ENCODE results near the gene INSIG1. TPM values are rescaled to one million over a fixed set of nuclear protein-coding genes. Genes with fewer than 3 reads are reported as not detected.

The INSIG1 gene
- total RNA-seq, 1 donor from 2014 or later = 109 TPM

- DNase-seq = no peak
These were observed 31.5 kb downstream of the INSIG1 start for GRCh38 chr7:155329225-155329624.

DNA sequence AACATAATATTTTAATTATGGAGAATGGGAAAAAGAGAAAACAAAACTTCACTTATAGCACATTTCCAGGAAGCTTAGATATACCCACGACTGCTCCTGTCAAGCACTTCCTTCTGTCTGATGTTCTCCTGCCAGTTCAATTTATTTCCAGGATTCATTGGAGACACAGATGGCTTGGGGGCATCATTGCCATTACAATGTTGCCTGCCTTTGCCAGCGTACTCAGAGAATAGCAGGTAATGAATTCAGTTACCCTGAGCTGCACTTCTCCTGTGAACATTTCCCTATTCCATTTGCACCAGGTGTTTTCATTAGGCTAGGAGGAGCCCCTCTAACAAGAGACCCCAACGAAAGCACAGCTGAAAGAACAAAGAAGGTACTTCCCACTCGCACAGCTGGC lies 33.7 kb downstream of the INSIG1 start:
- no peak for DNase-seq

DNA sequence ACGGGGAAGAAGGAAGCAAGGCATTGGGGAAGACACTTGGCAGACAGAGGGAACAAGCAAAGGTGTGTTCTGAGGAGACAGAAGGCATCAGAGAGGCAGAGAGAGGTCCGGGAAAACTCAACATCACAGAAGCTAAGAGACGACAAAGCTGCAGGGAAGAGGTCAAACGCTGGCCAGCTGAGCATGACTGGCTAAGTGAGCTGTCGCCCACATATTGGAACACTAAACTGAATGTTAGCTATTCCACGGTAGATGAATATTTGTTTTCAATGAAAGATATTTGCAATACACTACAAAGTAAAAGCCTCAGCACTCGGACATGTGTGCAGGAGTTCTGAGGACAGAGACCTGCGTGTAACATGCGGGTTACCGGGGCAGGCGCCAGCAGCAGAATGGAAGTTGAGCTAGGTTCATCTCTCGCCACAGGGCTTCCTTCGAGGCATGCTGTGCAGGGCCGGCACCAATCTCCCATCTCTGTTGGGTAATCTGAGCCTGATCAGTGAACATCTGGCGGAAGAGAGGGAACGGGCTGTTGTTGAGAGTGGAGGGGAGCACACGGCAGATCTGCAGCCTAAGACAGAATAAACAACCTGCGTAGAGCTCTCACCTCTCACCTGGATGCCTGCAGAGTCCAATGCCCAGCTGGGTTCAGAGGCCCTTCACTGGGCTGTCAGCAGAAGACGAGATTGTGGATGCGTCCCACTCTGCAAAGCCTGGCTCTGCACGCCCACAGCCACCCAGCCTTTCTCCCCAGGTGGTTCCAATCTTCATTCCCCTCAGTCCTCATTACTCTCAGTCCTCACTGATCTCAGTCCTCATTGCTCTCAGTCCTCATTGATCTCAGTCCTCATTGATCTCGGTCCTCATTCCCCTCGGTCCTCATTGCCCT lies 35.9 kb downstream of the INSIG1 start:
- DNase-seq = no peak

DNA sequence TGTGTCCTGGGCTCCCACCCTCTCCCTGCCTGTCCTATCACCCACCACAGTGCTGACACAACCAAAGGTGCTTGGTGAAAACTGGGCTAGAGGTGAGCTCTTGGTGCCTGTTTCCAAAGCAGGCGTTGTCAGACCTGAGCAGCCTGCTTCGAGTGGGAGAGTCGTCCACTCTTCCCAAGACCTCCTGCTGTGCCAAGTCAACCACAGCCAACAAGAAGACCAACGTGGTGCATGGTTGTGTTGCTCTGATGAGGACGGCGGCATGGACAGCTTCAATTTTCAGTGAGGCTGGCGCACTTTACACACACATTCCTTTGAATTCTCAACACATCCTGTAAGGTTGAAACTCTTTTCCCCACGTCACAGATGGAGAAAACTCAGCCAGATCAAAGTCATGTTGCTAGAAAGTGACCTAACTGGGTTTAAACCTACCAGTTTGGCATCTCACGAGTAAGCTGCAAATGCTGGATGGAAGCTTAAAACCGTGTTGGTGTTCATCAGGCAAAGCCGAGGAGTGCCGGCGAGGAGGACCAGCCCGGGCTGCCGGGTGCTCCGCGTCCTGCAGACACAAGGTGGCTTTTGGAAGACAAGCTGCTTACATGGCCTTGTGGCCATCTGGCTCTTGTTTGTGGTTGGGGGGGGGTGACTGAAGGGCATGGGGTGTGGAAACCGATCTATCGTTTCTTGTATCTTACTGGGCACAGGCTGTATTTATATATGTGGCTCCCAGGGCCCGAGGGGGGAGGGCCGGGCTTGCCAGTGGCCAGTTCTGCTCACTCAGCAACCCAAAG lies 39.3 kb downstream of the INSIG1 start:
- no peak for DNase-seq

DNA sequence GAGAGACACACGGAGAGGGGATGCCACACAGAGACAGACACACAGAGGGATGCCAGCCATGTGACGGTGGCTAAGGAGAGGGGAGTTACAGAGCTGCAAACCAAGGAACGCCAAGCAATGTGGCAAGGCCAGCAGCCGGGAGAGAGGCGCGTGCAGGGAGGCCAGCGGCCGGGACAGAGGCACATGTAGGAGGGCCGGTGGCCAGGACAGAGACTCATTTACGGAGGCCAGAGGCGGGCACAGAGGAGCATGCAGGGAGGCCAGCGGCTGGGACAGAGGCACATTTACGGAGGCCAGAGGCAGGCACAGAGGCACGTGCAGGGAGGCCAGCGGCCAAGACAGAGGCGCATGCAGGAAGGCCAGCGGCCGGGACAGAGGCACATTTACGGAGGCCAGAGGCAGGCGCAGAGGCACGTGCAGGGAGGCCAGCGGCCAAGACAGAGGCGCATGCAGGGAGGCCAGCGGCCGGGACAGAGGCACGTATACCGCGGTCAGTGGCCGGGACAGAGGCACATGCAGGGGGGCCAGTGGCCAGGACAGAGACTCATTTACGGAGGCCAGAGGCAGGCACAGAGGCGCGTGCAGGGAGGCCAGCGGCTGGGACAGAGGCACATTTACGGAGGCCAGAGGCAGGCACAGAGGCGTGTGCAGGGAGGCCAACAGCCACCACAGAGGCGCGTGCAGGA lies 40.4 kb downstream of the INSIG1 start:
- DNase-seq = no peak

DNA sequence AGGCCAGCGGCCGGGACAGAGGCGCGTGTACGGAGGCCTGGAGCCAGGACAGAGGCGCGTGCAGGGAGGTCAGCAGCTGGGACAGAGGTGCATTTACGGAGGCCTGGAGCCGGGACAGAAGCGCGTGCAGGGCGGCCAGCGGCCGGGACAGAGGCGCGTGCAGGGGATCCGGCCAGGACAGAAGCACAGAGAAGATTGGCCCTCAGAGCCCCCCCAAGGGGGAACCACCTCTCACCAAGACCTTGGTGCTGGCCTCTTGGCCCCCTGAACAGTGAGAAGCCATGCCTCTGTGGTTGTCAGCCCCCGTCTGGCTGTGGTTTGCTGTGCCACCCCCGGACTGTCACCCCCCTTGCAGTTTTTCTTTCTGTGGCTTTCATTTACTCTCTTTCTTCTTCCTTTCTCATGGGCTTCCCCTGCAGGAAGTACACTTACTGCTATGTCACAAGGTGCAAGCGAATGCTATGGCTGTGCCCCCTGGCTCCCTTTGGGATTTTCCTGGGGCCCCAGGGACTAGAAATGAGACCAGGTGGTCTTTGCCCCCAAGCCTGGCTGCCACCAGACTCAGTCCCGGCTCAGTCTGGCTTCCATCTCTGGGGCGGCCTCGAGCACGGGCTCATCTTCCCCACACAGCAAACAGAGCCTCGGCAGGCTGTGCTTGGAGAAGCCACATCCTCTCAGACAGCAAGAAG lies 41.1 kb downstream of the INSIG1 start:
- no peak for DNase-seq

DNA sequence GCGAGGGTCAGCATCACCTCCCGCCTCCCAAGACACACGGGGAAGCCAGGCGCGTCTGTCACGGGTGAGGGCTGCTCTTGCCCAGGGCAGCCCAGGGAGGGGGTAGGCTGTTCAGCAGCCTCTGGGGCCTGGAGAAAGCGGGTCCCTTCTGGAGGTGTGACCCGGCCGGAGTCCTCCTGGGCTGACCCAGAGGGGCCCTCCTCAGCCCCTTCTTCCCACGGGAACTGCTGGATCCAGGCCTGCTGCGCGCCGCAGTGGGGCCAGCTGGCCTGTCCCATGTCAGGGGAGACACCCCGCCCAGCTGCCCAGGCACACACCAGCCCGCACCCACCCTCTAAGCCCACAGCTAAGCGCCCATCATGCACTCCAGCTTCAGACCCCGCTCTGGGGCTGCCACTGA lies 41.8 kb downstream of the INSIG1 start:
- no peak for DNase-seq

DNA sequence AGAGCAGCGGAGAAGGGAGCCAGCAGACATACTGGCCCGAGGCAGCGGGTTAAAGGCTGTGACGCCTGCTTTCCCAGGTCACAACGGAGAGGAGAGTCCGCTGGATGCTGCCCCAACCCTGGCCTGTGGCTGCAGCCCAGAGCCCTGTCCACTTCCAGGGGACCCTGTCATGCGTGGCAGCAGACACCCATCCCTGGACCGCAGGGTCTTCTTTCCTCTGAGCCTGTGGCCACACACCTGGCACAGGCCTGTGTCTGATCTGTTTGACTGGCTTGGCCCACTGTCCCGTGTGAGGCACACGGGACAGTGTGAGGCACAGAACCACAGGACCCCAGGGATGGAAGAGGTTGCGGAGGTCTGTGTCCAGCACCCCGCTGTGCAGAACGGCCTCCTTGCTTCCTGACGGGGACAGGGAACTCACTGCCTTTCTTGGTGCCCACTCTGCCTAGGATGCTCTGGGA lies 42.4 kb downstream of the INSIG1 start:
- no peak for DNase-seq

GRCh38 chr7:155340721-155341120 lies 43.0 kb downstream of the INSIG1 start:
- DNase-seq = no peak

DNA sequence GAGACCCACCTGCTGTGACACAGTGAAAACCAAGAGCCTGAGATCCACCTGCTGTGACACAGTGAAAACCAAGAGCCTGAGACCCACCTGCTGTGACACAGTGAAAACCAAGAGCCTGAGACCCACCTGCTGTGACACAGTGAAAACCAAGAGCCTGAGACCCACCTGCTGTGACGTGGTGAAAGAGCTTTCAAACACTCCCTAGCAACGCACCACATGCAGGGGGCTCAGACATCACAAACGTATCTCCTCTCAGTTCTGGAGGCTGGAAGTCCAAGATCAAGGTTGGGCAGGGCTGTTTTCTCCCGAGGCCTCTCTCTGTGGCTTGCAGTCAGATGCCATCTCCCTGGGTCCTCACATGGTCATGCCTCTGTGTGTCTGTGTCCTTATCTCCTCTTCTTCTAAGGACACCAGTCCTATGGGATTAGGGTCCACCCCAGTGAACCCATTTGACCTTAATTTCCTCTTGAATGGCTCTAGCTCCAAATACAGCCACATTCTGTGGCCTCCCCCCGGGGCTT lies 43.8 kb downstream of the INSIG1 start:
- no peak for DNase-seq

DNA sequence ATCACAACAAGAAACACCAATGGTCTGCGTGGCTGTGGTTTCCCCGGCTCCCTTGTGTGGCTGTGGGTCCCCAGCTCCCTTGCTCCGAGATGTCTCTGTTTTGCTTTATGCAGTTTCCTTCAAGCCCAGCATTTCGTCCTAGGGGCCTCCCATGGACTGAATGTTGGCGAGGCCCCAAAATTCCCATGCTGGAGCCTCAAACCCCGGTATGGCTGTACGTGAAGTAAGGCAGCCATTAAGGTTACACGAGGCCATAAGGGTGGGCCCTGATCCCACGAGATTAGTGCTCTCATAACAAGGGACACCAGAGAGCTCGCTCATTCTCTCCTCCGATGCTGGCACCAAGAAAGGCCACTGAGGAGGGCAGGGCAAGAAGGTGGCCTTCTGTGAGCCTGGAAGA lies 44.6 kb downstream of the INSIG1 start:
- no peak for DNase-seq

DNA sequence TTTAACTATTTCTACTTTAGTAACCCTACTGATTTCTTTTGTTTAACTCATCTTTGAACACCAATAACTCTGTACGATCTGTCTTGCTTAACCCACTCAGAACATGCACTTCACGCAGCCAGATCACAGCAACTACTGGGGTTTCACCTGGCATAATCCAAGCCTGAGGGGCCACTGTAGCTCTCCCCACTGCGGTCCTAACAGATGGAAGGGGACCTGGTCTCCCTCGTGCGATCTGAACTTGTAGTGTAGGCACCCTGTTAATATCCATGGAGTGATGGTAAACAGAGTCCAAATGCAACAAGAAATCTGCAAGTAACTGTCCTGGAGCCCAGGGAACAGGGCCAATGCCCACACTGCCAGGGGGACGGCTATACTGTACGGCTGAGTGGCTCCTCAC lies 45.5 kb downstream of the INSIG1 start:
- no peak for DNase-seq

GRCh38 chr7:155343661-155344121 lies 46.0 kb downstream of the INSIG1 start:
- DNase-seq = no peak

DNA sequence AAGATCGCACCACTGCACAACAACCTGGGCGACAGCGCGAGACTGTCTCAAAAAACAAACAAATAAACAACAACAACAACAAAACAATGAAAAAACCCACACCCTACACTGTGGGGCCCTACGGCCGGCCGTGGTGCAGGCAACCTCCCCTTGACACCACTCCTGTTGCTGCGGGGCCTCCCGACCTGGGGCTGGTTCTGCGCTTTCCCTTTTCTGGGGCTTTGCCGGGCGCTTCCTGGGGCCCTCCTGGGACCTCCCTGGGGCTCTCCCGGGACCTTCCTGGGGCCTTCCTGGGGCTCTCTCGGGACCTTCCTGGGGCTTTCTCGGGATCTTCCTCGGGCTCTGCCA lies 46.6 kb downstream of the INSIG1 start:
- no peak for DNase-seq

- DNase-seq = peak; percentile 70
These were observed 47.1 kb downstream of the INSIG1 start for GRCh38 chr7:155344618-155345433.

GRCh38 chr7:155345490-155345889 lies 47.8 kb downstream of the INSIG1 start:
- DNase-seq = no peak

DNA sequence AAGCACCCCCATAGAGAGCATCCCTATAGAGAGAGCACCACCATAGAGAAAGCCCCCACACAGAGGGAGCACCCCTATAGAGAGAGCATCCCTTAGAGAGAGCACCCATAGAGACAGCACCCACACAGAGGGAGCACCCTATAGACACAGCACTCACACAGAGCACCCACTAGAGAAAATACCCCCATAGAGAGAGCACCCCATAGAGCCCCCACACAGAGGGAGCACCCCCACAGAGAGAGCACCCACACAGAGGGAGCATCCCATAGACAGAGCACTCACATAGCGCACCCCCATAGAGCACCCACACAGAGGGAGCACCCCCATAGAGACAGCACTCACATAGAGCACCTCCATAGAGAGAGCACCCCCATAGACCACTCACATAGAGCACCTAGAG lies 48.6 kb downstream of the INSIG1 start:
- DNase-seq = no peak

DNA sequence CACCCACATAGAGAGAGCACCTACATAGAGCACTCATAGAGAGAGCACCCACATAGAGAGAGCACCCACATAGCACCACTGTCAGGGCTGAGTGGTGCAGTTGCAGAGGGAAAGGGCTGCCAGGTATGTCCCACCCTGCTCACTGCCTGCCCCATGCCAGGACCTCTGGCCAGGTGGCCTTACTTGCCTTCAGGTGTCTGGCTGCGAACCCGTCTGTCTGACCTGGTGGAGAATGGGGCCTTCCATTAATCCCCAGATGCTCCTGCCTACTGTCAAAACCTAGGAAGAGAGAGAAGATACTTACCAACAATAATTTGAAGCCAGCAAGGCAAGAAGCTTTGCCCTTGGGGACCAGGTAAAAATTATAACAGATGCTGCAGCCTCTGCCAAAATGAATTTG lies 51.1 kb downstream of the INSIG1 start:
- no peak for DNase-seq

- DNase-seq = no peak
These were observed 52.1 kb downstream of the INSIG1 start for GRCh38 chr7:155349601-155350331.

- DNase-seq = no peak
These were observed 53.6 kb downstream of the INSIG1 start for GRCh38 chr7:155351120-155351870.

Data from occipital lobe (tissue), 2 donors.